Osteocyte (in vitro differentiated cells): ENCODE data around the gene PTPRG. TPM values are rescaled to one million over a fixed set of nuclear protein-coding genes. Genes with fewer than 3 reads are reported as not detected.

Source experiments
- DNase-seq: peaks from one replicate; pipeline ENCODE4 v3.0.0; 2021; ENCODE audit warnings: mixed read lengths; ENCODE audit not compliant: unreplicated experiment; ENCODE audit errors: extremely low spot score
- H3K27ac Mint-ChIP-seq: one replicate; pipeline ENCODE4 v1.8.0; 2021; ENCODE audit warnings: mild to moderate bottlenecking, mixed read lengths; ENCODE audit not compliant: unreplicated experiment
- H3K27me3 Mint-ChIP-seq: one replicate; pipeline ENCODE4 v1.8.0; 2021; ENCODE audit warnings: mixed read lengths; ENCODE audit not compliant: unreplicated experiment
- H3K36me3 Mint-ChIP-seq: one replicate; pipeline ENCODE4 v1.8.0; 2021; ENCODE audit warnings: mixed read lengths; ENCODE audit not compliant: unreplicated experiment
- H3K4me1 Mint-ChIP-seq: one replicate; pipeline ENCODE4 v1.8.0; 2021; ENCODE audit warnings: mixed read lengths; ENCODE audit not compliant: unreplicated experiment
- H3K4me3 Mint-ChIP-seq: one replicate; pipeline ENCODE4 v1.8.0; 2021; ENCODE audit warnings: mild to moderate bottlenecking, moderate library complexity, mixed read lengths; ENCODE audit not compliant: unreplicated experiment
- H3K9me3 Mint-ChIP-seq: one replicate; pipeline ENCODE4 v1.8.0; 2021; ENCODE audit warnings: mixed read lengths; ENCODE audit not compliant: unreplicated experiment
- total RNA-seq: library from RNA; stranded (reverse); gene quantifications from 2 replicates; pipeline ENCODE4 v1.2.1, GENCODE V29; 2021
- TF ChIP-seq, protein P1 (sequence below): fragments of 200-600 bp; sonication (generic); IDR thresholded peaks from 2 replicates; pipeline ENCODE4 v1.5.0; 2021; ENCODE audit warnings: antibody characterized with exemption, mild to moderate bottlenecking, moderate library complexity

PTPRG gene
- total RNA-seq, 1 donor from 2014 or later, result 48.1 TPM

DNA sequence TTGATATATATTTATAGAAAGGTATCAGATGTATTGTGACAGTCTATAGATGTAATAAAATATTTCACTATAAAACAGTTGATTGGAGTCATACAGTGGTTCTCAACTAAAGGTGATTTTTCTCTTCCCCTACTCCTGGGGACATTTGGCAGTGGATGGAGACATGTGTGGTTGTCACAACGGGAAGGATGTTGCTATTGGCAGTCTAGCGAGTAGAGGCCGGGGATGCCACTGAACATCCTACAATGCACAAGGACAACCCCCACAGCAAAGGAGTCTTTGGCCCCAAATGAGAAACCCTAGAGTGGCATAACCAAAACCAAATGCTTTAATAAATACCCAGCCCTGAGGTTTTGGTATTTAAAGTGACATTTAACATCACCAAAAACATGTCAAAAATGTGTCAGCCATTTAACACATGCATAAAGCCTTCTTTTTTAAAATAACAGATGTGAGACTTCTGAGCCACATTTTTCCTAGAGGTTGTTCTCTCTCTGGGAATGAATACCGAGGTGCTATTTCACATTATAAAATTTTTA, 367.5 kb downstream of the PTPRG start:
- no peak overlapping the region for H3K4me3 Mint-ChIP-seq
- peaks cover 5% of the 10 kb centered on the region for H3K9me3 Mint-ChIP-seq
- H3K27ac Mint-ChIP-seq, result no peak overlapping the region
- DNase-seq, result no peak
- TF ChIP-seq, protein P1, sequence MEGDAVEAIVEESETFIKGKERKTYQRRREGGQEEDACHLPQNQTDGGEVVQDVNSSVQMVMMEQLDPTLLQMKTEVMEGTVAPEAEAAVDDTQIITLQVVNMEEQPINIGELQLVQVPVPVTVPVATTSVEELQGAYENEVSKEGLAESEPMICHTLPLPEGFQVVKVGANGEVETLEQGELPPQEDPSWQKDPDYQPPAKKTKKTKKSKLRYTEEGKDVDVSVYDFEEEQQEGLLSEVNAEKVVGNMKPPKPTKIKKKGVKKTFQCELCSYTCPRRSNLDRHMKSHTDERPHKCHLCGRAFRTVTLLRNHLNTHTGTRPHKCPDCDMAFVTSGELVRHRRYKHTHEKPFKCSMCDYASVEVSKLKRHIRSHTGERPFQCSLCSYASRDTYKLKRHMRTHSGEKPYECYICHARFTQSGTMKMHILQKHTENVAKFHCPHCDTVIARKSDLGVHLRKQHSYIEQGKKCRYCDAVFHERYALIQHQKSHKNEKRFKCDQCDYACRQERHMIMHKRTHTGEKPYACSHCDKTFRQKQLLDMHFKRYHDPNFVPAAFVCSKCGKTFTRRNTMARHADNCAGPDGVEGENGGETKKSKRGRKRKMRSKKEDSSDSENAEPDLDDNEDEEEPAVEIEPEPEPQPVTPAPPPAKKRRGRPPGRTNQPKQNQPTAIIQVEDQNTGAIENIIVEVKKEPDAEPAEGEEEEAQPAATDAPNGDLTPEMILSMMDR, result no peak
- no peaks in the 10 kb centered on the region for H3K27me3 Mint-ChIP-seq
- peaks cover 2% of the 10 kb centered on the region for H3K36me3 Mint-ChIP-seq
- peaks cover 26% of the 10 kb centered on the region for H3K4me1 Mint-ChIP-seq

DNA sequence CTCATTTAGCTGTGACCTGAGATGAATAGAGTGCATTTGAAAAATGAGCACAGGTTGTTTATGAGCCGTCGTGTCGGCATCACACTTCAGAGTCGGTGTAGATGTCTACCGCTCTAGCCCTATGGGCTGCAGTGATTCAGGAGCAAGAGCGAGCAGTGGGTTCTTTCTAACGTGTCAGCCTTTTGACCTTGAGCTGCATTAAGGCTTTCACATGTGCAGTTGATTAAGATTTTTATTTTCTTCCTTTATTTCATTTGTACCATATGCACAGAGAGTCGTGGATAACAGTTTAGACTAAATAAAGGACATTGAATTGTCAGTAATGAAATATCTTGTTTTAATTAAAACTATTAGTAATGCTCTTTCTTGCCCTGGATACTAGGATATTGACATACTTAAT, 368.2 kb downstream of the PTPRG start:
- peaks cover 9% of the 10 kb centered on the region for H3K9me3 Mint-ChIP-seq
- no peak for DNase-seq
- peaks cover 2% of the 10 kb centered on the region for H3K36me3 Mint-ChIP-seq
- no peak overlapping the region for H3K4me3 Mint-ChIP-seq
- H3K4me1 Mint-ChIP-seq, result peaks cover 26% of the 10 kb centered on the region
- no peaks in the 10 kb centered on the region for H3K27me3 Mint-ChIP-seq
- H3K27ac Mint-ChIP-seq, result no peak overlapping the region
- TF ChIP-seq, protein P1, result no peak

DNA sequence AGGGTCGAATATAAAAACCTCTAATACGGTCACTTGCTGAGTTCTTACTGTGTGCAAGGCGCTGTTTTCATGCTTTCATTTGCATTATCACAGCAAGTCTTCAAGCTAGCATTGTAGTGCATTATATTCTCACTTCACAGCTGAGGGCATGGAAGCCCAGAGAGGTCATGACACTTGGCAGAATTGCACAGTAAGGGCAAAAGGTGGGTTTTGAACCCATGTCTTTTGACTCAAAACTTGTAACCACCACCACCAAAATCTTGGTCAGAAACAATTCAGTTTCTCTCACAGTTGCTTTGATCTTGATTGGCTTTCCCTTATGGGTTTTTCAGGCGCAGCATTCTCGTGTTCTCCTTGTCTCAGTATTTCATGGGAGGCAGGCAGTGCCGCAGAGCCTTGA, 371.1 kb downstream of the PTPRG start:
- H3K27ac Mint-ChIP-seq, result no peak overlapping the region
- H3K4me1 Mint-ChIP-seq, result peaks cover 13% of the 10 kb centered on the region
- no peaks in the 10 kb centered on the region for H3K27me3 Mint-ChIP-seq

DNA sequence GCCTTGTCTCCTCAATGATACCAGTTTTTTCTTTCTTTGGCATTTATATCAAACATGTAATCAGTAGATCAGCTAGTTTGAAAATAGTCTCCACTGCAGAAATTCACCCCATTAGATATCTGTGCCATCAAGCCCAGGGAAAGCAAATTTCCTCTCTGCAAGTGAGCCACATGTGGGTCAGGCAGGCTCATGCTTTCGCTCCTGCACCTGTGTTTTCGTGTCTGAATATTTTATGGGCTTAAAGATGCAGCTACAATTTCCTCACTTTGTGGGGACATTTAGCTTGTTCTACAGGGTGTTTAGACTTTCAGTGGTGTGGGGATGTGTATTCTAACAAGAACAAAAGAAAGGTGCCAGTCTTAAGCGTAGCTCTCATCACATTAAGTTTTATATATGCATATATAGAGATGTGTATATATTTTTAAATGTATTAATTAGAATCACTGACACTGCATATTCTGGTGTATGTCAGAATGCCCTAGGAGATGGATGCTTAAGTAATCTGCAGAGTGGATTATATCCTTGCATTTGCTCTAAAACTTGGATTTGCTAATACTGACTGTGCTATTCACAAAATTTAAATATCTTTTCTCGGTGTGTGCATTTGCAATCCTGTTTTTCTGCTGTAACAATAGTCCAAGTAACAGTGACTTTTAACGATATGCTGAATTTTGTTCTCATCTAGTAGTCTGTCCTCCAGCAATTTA, 372.6 kb downstream of the PTPRG start:
- TF ChIP-seq, protein P1, result no peak
- Mint-ChIP-seq H3K4me3 (no peak overlapping the region), H3K27me3 (no peaks in the 10 kb centered on the region), H3K4me1 (peaks cover 5% of the 10 kb centered on the region), H3K36me3 (peaks cover 6% of the 10 kb centered on the region), H3K9me3 (peaks cover 14% of the 10 kb centered on the region), H3K27ac (no peak overlapping the region)
- no peak for DNase-seq

More for the DNA sequence above, 371.1 kb downstream of the PTPRG start:
- Mint-ChIP-seq H3K4me3 (no peak overlapping the region), H3K36me3 (peaks cover 6% of the 10 kb centered on the region), H3K9me3 (peaks cover 14% of the 10 kb centered on the region)
- TF ChIP-seq, protein P1, result no peak
- DNase-seq, result no peak

DNA sequence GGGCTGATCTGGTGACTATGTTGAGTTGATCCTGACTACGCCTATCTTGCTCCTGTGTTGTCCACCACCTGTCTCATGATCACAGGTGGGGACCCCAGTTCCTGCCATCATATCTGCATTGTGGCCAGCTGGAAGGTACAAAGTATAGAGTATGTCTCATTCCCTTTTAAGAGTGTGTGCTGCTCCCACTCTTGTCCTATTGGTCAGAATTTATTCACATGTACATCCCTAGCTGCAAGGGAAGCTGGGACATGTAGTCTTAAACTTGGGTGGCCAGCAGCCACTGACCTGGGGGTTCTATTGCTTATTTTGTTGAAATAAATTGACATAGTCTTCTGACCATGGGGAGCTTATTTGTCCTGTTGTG, 373.1 kb downstream of the PTPRG start:
- Mint-ChIP-seq H3K4me1 (peaks cover 2% of the 10 kb centered on the region), H3K27ac (no peak overlapping the region), H3K27me3 (no peaks in the 10 kb centered on the region), H3K36me3 (peaks cover 6% of the 10 kb centered on the region), H3K4me3 (no peak overlapping the region), H3K9me3 (peaks cover 11% of the 10 kb centered on the region)
- no peak for DNase-seq
- TF ChIP-seq, protein P1, result no peak
